HCT116 (cell line): Measurements from ENCODE around the gene CELF4. TPM values are rescaled to one million over a fixed set of nuclear protein-coding genes. Genes with fewer than 3 reads are reported as not detected.

Experiments used
- ATAC-seq: fragments of 200-7000 bp; cut with Tn5 transposase; 2 replicates; pipeline ENCODE4 v1.9.1; 2020; ENCODE audit warnings: mild to moderate bottlenecking, moderate library complexity
- BruUV-seq: library from RNA; stranded (reverse); fragments of 400-500 nt; replicated peaks from 2 replicates; lab custom pipeline; 2021; lab: Mats Ljungman, UMichigan
- CTCF ChIA-PET: fragments of 300-600 bp; sonication (Branson Sonifier 250); formaldehyde crosslinking; loops from one replicate; lab custom pipeline; 2021; ENCODE audit warnings: antibody characterized with exemption; lab: Charles Lee
- POLR2A ChIA-PET: fragments of 300-600, 350-600 bp; sonication (Branson Sonifier 250); formaldehyde crosslinking; loops from one replicate; lab custom pipeline; 2021; ENCODE audit warnings: antibody characterized with exemption; lab: Charles Lee
- RAD21 ChIA-PET, 2 experiments: fragments of 300-600 bp; sonication (Branson Sonifier 250); formaldehyde crosslinking; loops; one replicate each; lab custom pipeline; 2023; ENCODE audit warnings: low total read pairs in 2 of 2; ENCODE audit not compliant: uncharacterized antibody in 2 of 2, unreplicated experiment in 2 of 2, low non-redundant PET in 1 of 2; lab: Charles Lee
- DNase-seq: peaks from one replicate; pipeline ENCODE4 v3.0.0-alpha.2; 2010; ENCODE audit warnings: low read depth, low spot score
- H2AFZ ChIP-seq: fragments of 200-600 bp; shearing (Covaris generic), sonication (generic); 2 replicates; pipeline ENCODE4 v1.6.1; 2017; ENCODE audit warnings: low read depth, mixed run types, mixed read lengths, antibody characterized with exemption, low read length; ENCODE audit not compliant: poor library complexity, severe bottlenecking
- H3K27ac ChIP-seq: 2 replicates; pipeline ENCODE4 v1.5.1; 2012; ENCODE audit warnings: low read depth, low read length
- H3K27me3 ChIP-seq: fragments of 200-600 bp; sonication (generic); 2 replicates; pipeline ENCODE4 v1.6.1; 2016; ENCODE audit warnings: mixed run types, low read length, mixed read lengths; ENCODE audit not compliant: insufficient read depth
- H3K36me3 ChIP-seq, 2 experiments: fragments of 200-500 bp in 1 of 2; fragments of 200-600 bp in 1 of 2; sonication (Bioruptor generic) in 1 of 2; sonication (generic) in 1 of 2; 2 replicates each; pipeline versions ENCODE4 v1.5.1 to v1.6.1; 2014 to 2016; ENCODE audit warnings: low read length in 2 of 2, inconsistent platforms in 1 of 2, mixed read lengths in 1 of 2, mixed run types in 1 of 2; ENCODE audit not compliant: insufficient read depth in 2 of 2, control insufficient read depth in 1 of 2
- H3K4me1 ChIP-seq, 2 experiments: fragments of 200-600 bp in 1 of 2; sonication (generic) in 1 of 2; 2 replicates each; pipeline versions ENCODE4 v1.5.1 to v1.6.1; 2012 to 2017; ENCODE audit warnings: low read length in 2 of 2, inconsistent platforms in 1 of 2, mild to moderate bottlenecking in 1 of 2, mixed read lengths in 1 of 2, mixed run types in 1 of 2, moderate library complexity in 1 of 2; ENCODE audit not compliant: insufficient read depth in 2 of 2, control insufficient read depth in 1 of 2
- H3K4me2 ChIP-seq: fragments of 200-600 bp; sonication (generic); 2 replicates; pipeline ENCODE4 v1.6.1; 2017; ENCODE audit warnings: mixed run types, low read length, mixed read lengths
- H3K4me3 ChIP-seq, 2 experiments: fragments of 200-600 bp in 1 of 2; sonication (generic) in 1 of 2; replicated peaks in 1 of 2; 2 replicates each; pipeline ENCODE4 v1.5.1; 2011 to 2016; ENCODE audit warnings: low read length in 2 of 2, control low read depth in 1 of 2, low read depth in 1 of 2, mild to moderate bottlenecking in 1 of 2, mixed read lengths in 1 of 2, mixed run types in 1 of 2
- H3K79me2 ChIP-seq: fragments of 200-600 bp; sonication (generic); 2 replicates; pipeline ENCODE4 v1.6.1; 2017; ENCODE audit warnings: mild to moderate bottlenecking, mixed run types, low read length, moderate library complexity, mixed read lengths; ENCODE audit not compliant: insufficient read depth
- H3K9ac ChIP-seq: fragments of 200-600 bp; sonication (generic); 2 replicates; pipeline ENCODE4 v1.6.1; 2016; ENCODE audit warnings: low read length, mixed read lengths
- H3K9me2 ChIP-seq: fragments of 200-600 bp; sonication (generic), shearing (Covaris generic); 2 replicates; pipeline ENCODE4 v1.6.1; 2017; ENCODE audit warnings: mixed run types, mild to moderate bottlenecking, moderate library complexity; ENCODE audit not compliant: insufficient read depth
- H3K9me3 ChIP-seq, 2 experiments: fragments of 200-500 bp in 1 of 2; fragments of 200-600 bp in 1 of 2; sonication (Bioruptor generic) in 1 of 2; sonication (generic) in 1 of 2; 2 replicates each; pipeline ENCODE4 v1.6.1; 2014 to 2017; ENCODE audit warnings: low read length in 2 of 2, mixed read lengths in 2 of 2, inconsistent platforms in 1 of 2, low read depth in 1 of 2, mild to moderate bottlenecking in 1 of 2, mixed run types in 1 of 2, moderate library complexity in 1 of 2; ENCODE audit not compliant: control insufficient read depth in 1 of 2, insufficient read depth in 1 of 2
- H4K20me1 ChIP-seq: fragments of 200-600 bp; sonication (generic), shearing (Covaris generic); 2 replicates; pipeline ENCODE4 v1.6.1; 2017; ENCODE audit warnings: mixed run types, mild to moderate bottlenecking, moderate library complexity; ENCODE audit not compliant: insufficient read depth
- CEBPB ChIP-seq: IDR thresholded peaks from 2 replicates; pipeline ENCODE4 v1.6.1; 2012; ENCODE audit warnings: low read depth
- CTCF ChIP-seq, 3 experiments: fragments of 200-600 bp in 1 of 3; sonication (generic) in 1 of 3; IDR thresholded peaks in 2 of 3; conservative IDR thresholded peaks in 1 of 3; 2 replicates each; pipeline ENCODE4 v1.5.1; 2012 to 2017; ENCODE audit warnings: low read depth in 2 of 3, low read length in 2 of 3, antibody characterized with exemption in 1 of 3, borderline replicate concordance in 1 of 3, control low read depth in 1 of 3, mild to moderate bottlenecking in 1 of 3, mixed read lengths in 1 of 3, mixed run types in 1 of 3, moderate library complexity in 1 of 3; ENCODE audit not compliant: insufficient read depth in 1 of 3
- EZH2phosphoT487 ChIP-seq: fragments of 200-600 bp; IDR thresholded peaks from 2 replicates; pipeline ENCODE4 v1.6.1; 2018; ENCODE audit warnings: antibody characterized with exemption, borderline replicate concordance
- POLR2A ChIP-seq: IDR thresholded peaks from 2 replicates; pipeline ENCODE4 v1.7.0; 2011; ENCODE audit warnings: borderline replicate concordance; ENCODE audit not compliant: insufficient read depth, insufficient read length; ENCODE audit errors: extremely low read depth
- POLR2AphosphoS5 ChIP-seq: IDR thresholded peaks from 2 replicates; pipeline ENCODE4 v1.6.1; 2011; ENCODE audit warnings: mild to moderate bottlenecking, low read depth, low read length, moderate library complexity
- RAD21 ChIP-seq: IDR thresholded peaks from 2 replicates; pipeline ENCODE4 v1.6.1; 2012; ENCODE audit warnings: low read depth, mild to moderate bottlenecking
- SRF ChIP-seq: IDR thresholded peaks from 2 replicates; pipeline ENCODE4 v1.6.1; 2012; ENCODE audit warnings: low read depth
- TCF7L2 ChIP-seq: IDR thresholded peaks from 2 replicates; pipeline ENCODE4 v1.7.0; 2011; ENCODE audit warnings: borderline replicate concordance, inconsistent platforms; ENCODE audit not compliant: insufficient read depth, insufficient read length; ENCODE audit errors: extremely low read depth
- intact Hi-C: fragments of 100-400 bp; cut with micrococcal nuclease; formaldehyde crosslinking; loops from 2 replicates; pipeline ENCODE4 v1.10.0; 2022
- total RNA-seq: library from RNA; stranded (reverse); gene quantifications from one replicate; pipeline ENCODE4 v1.2.1, GENCODE V29; 2021; ENCODE audit not compliant: unreplicated experiment

Gene CELF4
- total RNA-seq, 1 experiment from 2014 or later = not detected

- intact Hi-C loops = no loop called here
- Histone ChIP-seq H3K4me2 (no peak overlapping the region), H2AFZ (no peak overlapping the region), H3K27ac (no peak overlapping the region), H3K4me3 (no peak overlapping the region), H3K9me3 (no peaks in the 10 kb centered on the region), H4K20me1 (no peaks in the 10 kb centered on the region), H3K9ac (no peak overlapping the region), H3K36me3 (no peaks in the 10 kb centered on the region), H3K27me3 (peaks cover 14% of the 10 kb centered on the region), H3K4me1 (peaks cover 11 to 14% of the 10 kb centered on the region in 2 experiments; a peak in 3 of 4 replicates), H3K79me2 (no peaks in the 10 kb centered on the region), H3K9me2 (no peaks in the 10 kb centered on the region)
- CTCF ChIA-PET = no interaction called here
- DNase-seq (no peak), ATAC-seq (no peak)
- TF ChIP-seq POLR2AphosphoS5 (no peak), CEBPB (no peak), EZH2phosphoT487 (no peak), SRF (no peak), CTCF (IDR thresholded peaks at IDR 0.05 in 2 of 3, conservative IDR thresholded peaks at IDR 0.05 in 1 of 3; ENCODE audit: borderline replicate concordance in 1 of 3, insufficient read depth in 1 of 3, low read depth in 2 of 3, low read length in 2 of 3) (no peak), TCF7L2 (no peak), POLR2A (no peak)
- POLR2A ChIA-PET = no interaction called here
- BruUV-seq = no TSS peak
- RAD21 ChIA-PET = no interaction called here
Measured at GRCh38 chr18:37395138-37395537, 170.5 kb downstream of the CELF4 start.

- peaks cover 14% of the 10 kb centered on the region for H3K27me3 ChIP-seq
- no peak overlapping the region for H3K27ac ChIP-seq
- H3K36me3 ChIP-seq = no peaks in the 10 kb centered on the region
- peak overlapping the region; percentile 78 for H3K4me2 ChIP-seq
- no peak for TF ChIP-seq TCF7L2
- no peak for TF ChIP-seq RAD21
- no peaks in the 10 kb centered on the region for H3K79me2 ChIP-seq
- no peak overlapping the region for H3K9ac ChIP-seq
- H4K20me1 ChIP-seq = no peaks in the 10 kb centered on the region
- intact Hi-C loops = no loop called here
- H2AFZ ChIP-seq = peak overlapping the region; percentile 61
- POLR2A ChIA-PET = no interaction called here
- H3K4me3 ChIP-seq = no peak overlapping the region
- DNase-seq (no peak), ATAC-seq (peak; percentile 12)
- no peaks in the 10 kb centered on the region for H3K9me3 ChIP-seq
- no peaks in the 10 kb centered on the region for H3K9me2 ChIP-seq
- CTCF ChIA-PET = interaction anchor here (0.8 to 1.3 kb wide), 3 partner anchors 38 to 453 kb away, joined by 3 to 5 read pairs (median 3); no protein-coding TSS in a partner anchor
- no TSS peak for BruUV-seq
- H3K4me1 ChIP-seq = peaks cover 11 to 14% of the 10 kb centered on the region in 2 experiments; a peak in 3 of 4 replicates
- RAD21 ChIA-PET = no interaction called here
Measured at GRCh38 chr18:37394610-37394965, 171.0 kb downstream of the CELF4 start.
